Panc1 (cell line): ENCODE data around the gene UMAD1. TPM values are rescaled to one million over a fixed set of nuclear protein-coding genes. Genes with fewer than 3 reads are reported as not detected.

ENCODE experiments used
- ATAC-seq: fragments of 200-7000 bp; cut with Tn5 transposase; 2 replicates; pipeline ENCODE4 v1.9.1; 2020; ENCODE audit warnings: mild to moderate bottlenecking, moderate library complexity
- BruUV-seq: library from RNA; stranded (reverse); fragments of 400-500 nt; replicated peaks from 2 replicates; lab custom pipeline; 2021; lab: Mats Ljungman, UMichigan
- CTCF ChIA-PET: fragments of 300-600 bp; sonication (Branson Sonifier 250); formaldehyde crosslinking; loops from one replicate; lab custom pipeline; 2022; ENCODE audit warnings: antibody characterized with exemption; lab: Charles Lee
- POLR2A ChIA-PET: fragments of 300-600 bp; sonication (Branson Sonifier 250); formaldehyde crosslinking; loops from one replicate; lab custom pipeline; 2022; ENCODE audit warnings: antibody characterized with exemption; lab: Charles Lee
- DNase-seq: peaks from one replicate; pipeline ENCODE4 v3.0.0-alpha.2; 2010; ENCODE audit warnings: low read depth, low spot score
- H3K27ac ChIP-seq: 2 replicates; pipeline ENCODE4 v1.5.1; 2011; ENCODE audit warnings: mild to moderate bottlenecking, low read length, inconsistent platforms
- H3K27me3 ChIP-seq: fragments of 200-500 bp; sonication (Bioruptor generic); 2 replicates; pipeline ENCODE4 v1.6.0; 2014; ENCODE audit warnings: low read length, inconsistent platforms; ENCODE audit not compliant: control insufficient read depth, insufficient read depth
- H3K36me3 ChIP-seq: fragments of 200-500 bp; sonication (Bioruptor generic); 2 replicates; pipeline ENCODE4 v1.5.1; 2014; ENCODE audit warnings: inconsistent platforms, mild to moderate bottlenecking, low read length, moderate library complexity; ENCODE audit not compliant: control insufficient read depth, insufficient read depth
- H3K4me1 ChIP-seq: 2 replicates; pipeline ENCODE4 v1.5.1; 2011; ENCODE audit warnings: inconsistent platforms, mild to moderate bottlenecking, low read length, moderate library complexity; ENCODE audit not compliant: control insufficient read depth, insufficient read depth
- H3K4me3 ChIP-seq, 2 experiments: 2 replicates each; pipeline ENCODE4 v1.5.1; 2011 to 2012; ENCODE audit warnings: low read depth in 2 of 2, low read length in 2 of 2, mild to moderate bottlenecking in 2 of 2, inconsistent platforms in 1 of 2, moderate library complexity in 1 of 2
- H3K9me3 ChIP-seq: fragments of 200-500 bp; sonication (Bioruptor generic); 2 replicates; pipeline ENCODE4 v1.5.1; 2014; ENCODE audit warnings: low read depth, mild to moderate bottlenecking, inconsistent platforms, low read length, moderate library complexity; ENCODE audit not compliant: control insufficient read depth, insufficient read depth
- POLR2AphosphoS5 ChIP-seq: IDR thresholded peaks from 2 replicates; pipeline ENCODE4 v1.6.1; 2012; ENCODE audit warnings: mild to moderate bottlenecking, low read depth, low read length, moderate library complexity
- SIN3A ChIP-seq: IDR thresholded peaks from 2 replicates; pipeline ENCODE4 v1.6.1; 2012; ENCODE audit warnings: low read depth, mild to moderate bottlenecking, low read length, moderate library complexity, borderline replicate concordance; ENCODE audit not compliant: insufficient read depth
- TCF7L2 ChIP-seq: IDR thresholded peaks from 2 replicates; pipeline ENCODE4 v1.6.1; 2011; ENCODE audit warnings: mild to moderate bottlenecking, low read depth, low read length, inconsistent platforms
- in situ Hi-C: cut with HindIII; loops from 2 replicates; pipeline ENCODE4 v1.10.0; 2016; ENCODE audit warnings: low sequenced_read_pairs, low pct_unique_long_range_greater_than_20kb
- intact Hi-C: fragments of 100-400 bp; cut with micrococcal nuclease; formaldehyde crosslinking; loops from one replicate; pipeline ENCODE4 v1.10.0; 2022; ENCODE audit not compliant: unreplicated experiment
- total RNA-seq: library from RNA; stranded (reverse); gene quantifications from one replicate; pipeline ENCODE4 v1.2.1, GENCODE V29; 2021; ENCODE audit not compliant: unreplicated experiment
- TF ChIP-seq, protein P1 (sequence below), 2 experiments: IDR thresholded peaks; 2 replicates each; pipeline ENCODE4 v1.6.1; 2011 to 2012; ENCODE audit warnings: low read depth in 2 of 2, control low read depth in 1 of 2, low read length in 1 of 2, mild to moderate bottlenecking in 1 of 2, moderate library complexity in 1 of 2; ENCODE audit not compliant: insufficient read depth in 1 of 2
- TF ChIP-seq, protein P2 (sequence below): fragments of 450-650 bp; IDR thresholded peaks from 2 replicates; pipeline ENCODE4 v1.5.1; 2017; ENCODE audit warnings: mild to moderate bottlenecking

UMAD1 gene
- total RNA-seq, 1 experiment from 2014 or later: 19.9 TPM

DNA sequence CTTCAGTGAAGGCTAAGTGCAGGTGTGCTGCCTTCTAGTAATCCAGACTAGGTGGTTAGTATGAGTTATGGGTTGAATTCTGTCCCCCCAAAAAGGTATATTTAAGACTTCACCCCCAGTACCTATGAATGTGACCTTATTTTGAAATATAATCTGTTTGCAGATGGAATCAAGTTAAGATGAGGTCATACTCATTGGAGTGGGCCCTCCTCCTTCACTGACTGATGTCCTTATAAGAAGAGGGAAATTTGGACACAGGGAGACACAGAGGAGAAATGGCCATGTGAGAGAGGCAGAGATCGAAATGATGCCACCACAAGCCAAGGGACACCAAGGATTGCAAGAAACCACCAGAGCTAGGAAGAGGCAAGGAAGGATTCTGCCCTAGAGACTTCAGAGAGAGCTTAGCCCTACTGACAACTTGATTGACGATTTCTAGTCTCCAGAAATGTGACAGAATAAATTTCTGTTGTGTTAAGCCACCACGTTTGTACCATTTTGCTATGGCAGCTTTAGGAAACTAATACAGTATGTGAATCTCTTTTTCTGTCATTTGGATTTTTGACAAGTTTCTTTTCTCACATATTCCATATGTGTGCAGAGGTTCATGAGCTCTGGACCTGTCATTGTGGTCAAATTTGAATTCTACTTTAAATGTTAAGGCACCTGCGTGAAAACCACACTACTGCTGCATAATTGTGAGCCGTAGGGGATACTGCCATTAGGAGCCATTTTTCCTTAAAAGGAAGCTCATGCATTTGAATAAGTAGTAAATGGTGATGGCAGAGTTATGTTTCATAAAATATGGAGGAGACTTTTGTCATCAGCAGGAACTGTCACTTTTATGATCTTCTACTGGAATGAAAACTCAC, 80.4 kb downstream of the UMAD1 start:
- TF ChIP-seq POLR2AphosphoS5 (no peak), TCF7L2 (no peak), SIN3A (no peak)
- TF ChIP-seq, protein P1, sequence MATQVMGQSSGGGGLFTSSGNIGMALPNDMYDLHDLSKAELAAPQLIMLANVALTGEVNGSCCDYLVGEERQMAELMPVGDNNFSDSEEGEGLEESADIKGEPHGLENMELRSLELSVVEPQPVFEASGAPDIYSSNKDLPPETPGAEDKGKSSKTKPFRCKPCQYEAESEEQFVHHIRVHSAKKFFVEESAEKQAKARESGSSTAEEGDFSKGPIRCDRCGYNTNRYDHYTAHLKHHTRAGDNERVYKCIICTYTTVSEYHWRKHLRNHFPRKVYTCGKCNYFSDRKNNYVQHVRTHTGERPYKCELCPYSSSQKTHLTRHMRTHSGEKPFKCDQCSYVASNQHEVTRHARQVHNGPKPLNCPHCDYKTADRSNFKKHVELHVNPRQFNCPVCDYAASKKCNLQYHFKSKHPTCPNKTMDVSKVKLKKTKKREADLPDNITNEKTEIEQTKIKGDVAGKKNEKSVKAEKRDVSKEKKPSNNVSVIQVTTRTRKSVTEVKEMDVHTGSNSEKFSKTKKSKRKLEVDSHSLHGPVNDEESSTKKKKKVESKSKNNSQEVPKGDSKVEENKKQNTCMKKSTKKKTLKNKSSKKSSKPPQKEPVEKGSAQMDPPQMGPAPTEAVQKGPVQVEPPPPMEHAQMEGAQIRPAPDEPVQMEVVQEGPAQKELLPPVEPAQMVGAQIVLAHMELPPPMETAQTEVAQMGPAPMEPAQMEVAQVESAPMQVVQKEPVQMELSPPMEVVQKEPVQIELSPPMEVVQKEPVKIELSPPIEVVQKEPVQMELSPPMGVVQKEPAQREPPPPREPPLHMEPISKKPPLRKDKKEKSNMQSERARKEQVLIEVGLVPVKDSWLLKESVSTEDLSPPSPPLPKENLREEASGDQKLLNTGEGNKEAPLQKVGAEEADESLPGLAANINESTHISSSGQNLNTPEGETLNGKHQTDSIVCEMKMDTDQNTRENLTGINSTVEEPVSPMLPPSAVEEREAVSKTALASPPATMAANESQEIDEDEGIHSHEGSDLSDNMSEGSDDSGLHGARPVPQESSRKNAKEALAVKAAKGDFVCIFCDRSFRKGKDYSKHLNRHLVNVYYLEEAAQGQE (IDR thresholded peaks at IDR 0.05; ENCODE audit: insufficient read depth in 1 of 2, low read depth in 2 of 2, low read length in 1 of 2): no peak
- TF ChIP-seq, protein P2, sequence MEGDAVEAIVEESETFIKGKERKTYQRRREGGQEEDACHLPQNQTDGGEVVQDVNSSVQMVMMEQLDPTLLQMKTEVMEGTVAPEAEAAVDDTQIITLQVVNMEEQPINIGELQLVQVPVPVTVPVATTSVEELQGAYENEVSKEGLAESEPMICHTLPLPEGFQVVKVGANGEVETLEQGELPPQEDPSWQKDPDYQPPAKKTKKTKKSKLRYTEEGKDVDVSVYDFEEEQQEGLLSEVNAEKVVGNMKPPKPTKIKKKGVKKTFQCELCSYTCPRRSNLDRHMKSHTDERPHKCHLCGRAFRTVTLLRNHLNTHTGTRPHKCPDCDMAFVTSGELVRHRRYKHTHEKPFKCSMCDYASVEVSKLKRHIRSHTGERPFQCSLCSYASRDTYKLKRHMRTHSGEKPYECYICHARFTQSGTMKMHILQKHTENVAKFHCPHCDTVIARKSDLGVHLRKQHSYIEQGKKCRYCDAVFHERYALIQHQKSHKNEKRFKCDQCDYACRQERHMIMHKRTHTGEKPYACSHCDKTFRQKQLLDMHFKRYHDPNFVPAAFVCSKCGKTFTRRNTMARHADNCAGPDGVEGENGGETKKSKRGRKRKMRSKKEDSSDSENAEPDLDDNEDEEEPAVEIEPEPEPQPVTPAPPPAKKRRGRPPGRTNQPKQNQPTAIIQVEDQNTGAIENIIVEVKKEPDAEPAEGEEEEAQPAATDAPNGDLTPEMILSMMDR: no peak
- H3K4me1 ChIP-seq: peaks cover 9% of the 10 kb centered on the region; the same call in 1 of the 2 replicates
- no TSS peak for BruUV-seq
- H3K4me3 ChIP-seq: no peak overlapping the region
- intact Hi-C loops (no loop called here), in situ Hi-C loops (no loop called here)
- ATAC-seq (no peak), DNase-seq (no peak)
- H3K9me3 ChIP-seq: no peaks in the 10 kb centered on the region
- H3K36me3 ChIP-seq: no peaks in the 10 kb centered on the region
- ChIA-PET POLR2A (interaction anchor here (0.7 kb wide), 1 partner anchor 1040 kb away, joined by 4 read pairs; no protein-coding TSS in a partner anchor), CTCF (no interaction called here)
- H3K27ac ChIP-seq: no peak overlapping the region; the same call in 1 of the 2 replicates
- H3K27me3 ChIP-seq: no peaks in the 10 kb centered on the region

DNA sequence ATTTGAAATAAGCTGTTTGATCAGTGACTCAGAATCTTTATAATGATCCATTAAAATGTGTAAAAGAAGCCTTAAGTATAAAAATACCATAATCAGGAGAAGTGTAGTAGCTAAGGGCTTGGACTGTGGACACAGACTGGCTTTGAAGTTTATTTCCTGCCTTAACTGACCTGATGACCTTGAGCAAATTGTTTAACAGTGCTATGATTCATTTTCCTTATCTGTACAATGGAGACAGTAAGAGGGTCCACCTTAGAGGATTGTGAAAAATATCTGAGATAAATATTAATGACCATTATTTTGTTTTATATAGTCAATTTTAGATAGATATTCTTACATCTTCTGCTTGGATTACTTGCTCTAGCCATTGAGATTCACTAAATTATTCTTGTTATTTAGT, 91.2 kb downstream of the UMAD1 start:
- POLR2A ChIA-PET: no interaction called here
- DNase-seq (no peak), ATAC-seq (no peak)
- H3K9me3 ChIP-seq: no peaks in the 10 kb centered on the region
- H3K27me3 ChIP-seq: no peaks in the 10 kb centered on the region
- H3K4me1 ChIP-seq: peaks cover 19% of the 10 kb centered on the region
- no TSS peak for BruUV-seq
- intact Hi-C loops (no loop called here), in situ Hi-C loops (no loop called here)
- H3K4me3 ChIP-seq: no peak overlapping the region
- CTCF ChIA-PET: no interaction called here
- H3K27ac ChIP-seq: peak overlapping the region; percentile 68
- TF ChIP-seq SIN3A (no peak), TCF7L2 (peak; percentile 49; the same call in 1 of the 2 replicates)
- H3K36me3 ChIP-seq: no peaks in the 10 kb centered on the region
